HL-60 (cell line): Measurements from ENCODE around the gene STARD9.

Source experiments
- POLR2AphosphoS5 ChIP-seq: IDR thresholded peaks from 2 replicates; pipeline ENCODE4 v1.6.1; 2012; ENCODE audit warnings: low read depth
- TF ChIP-seq, protein P1 (sequence below): IDR thresholded peaks from one replicate; pipeline ENCODE4 v1.5.1; 2011; ENCODE audit warnings: low read length, control low read depth, inconsistent platforms; ENCODE audit not compliant: insufficient read depth

DNA sequence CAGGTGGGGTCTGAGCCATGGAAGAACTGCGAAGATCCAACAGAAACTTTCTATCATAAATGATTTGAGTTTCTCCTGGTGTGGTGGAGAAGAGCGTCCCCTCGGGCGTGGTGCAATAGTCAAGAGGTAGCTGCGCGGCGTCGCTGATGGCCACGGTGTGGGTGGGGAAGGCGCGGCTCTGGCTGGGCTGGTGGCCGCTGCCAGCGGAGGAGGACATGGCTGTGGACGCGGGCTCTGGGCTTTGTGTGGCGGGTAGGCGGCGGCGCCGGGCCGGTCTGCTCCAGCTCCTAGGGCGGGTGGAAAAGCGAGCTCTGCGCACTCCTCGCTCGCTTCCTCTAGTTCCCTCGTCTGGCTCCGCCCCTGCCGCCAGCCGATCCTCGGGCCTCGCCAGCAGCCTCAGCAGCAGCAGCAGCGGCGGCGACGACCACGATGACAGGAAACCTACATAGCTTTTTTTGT is 5.9 kb downstream of the STARD9 start:
- TF ChIP-seq, protein P1, sequence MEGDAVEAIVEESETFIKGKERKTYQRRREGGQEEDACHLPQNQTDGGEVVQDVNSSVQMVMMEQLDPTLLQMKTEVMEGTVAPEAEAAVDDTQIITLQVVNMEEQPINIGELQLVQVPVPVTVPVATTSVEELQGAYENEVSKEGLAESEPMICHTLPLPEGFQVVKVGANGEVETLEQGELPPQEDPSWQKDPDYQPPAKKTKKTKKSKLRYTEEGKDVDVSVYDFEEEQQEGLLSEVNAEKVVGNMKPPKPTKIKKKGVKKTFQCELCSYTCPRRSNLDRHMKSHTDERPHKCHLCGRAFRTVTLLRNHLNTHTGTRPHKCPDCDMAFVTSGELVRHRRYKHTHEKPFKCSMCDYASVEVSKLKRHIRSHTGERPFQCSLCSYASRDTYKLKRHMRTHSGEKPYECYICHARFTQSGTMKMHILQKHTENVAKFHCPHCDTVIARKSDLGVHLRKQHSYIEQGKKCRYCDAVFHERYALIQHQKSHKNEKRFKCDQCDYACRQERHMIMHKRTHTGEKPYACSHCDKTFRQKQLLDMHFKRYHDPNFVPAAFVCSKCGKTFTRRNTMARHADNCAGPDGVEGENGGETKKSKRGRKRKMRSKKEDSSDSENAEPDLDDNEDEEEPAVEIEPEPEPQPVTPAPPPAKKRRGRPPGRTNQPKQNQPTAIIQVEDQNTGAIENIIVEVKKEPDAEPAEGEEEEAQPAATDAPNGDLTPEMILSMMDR, result no peak
- no peak for TF ChIP-seq POLR2AphosphoS5
